RCC 7860 (cell line): ENCODE data around the gene SLC35C1.
A peak's percentile ranks its signal among the peaks of the same experiment; 100 is the strongest.
"Not testable (repeated sequence)": the region's sequence is repeated elsewhere in the genome, so short reads cannot be mapped to it uniquely, and the experiment has no call there.

Source experiments
- DNase-seq: peaks from one replicate; pipeline ENCODE4 v3.0.0-alpha.2; 2015; ENCODE audit warnings: low spot score
- FAIRE-seq: peaks from 2 replicates; lab custom pipeline; 2012; peaks lifted over from hg19 to GRCh38; lab: Jason Lieb, UNC

SLC35C1 gene

GRCh38 chr11:45809456-45810395 is 4.8 kb downstream of the SLC35C1 start:
- FAIRE-seq (no peak), DNase-seq (no peak)

DNA sequence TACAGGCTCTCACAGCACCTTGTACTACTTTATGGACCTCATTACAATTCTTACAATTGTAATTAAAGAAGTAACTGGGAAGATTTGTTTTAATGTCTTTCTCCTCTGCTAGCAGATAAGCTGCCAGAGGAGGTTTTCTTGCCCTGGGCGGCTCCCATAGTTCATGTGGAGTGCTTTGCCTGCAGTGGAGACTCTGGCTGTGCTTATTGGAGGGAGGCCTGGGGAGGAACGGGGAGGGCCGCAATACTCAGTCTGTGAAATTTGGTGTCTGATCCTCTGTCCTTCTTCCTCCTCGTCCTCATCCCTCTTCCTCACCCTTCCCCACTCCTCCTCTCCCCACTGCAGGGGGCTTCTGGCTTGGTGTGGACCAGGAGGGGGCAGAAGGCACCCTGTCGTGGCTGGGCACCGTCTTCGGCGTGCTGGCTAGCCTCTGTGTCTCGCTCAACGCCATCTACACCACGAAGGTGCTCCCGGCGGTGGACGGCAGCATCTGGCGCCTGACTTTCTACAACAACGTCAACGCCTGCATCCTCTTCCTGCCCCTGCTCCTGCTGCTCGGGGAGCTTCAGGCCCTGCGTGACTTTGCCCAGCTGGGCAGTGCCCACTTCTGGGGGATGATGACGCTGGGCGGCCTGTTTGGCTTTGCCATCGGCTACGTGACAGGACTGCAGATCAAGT is 5.6 kb downstream of the SLC35C1 start:
- FAIRE-seq = no peak
- no peak for DNase-seq

- no peak for FAIRE-seq
- no peak for DNase-seq
These were observed 6.1 kb downstream of the SLC35C1 start for GRCh38 chr11:45811109-45811435.

GRCh38 chr11:45811571-45812290 is 6.8 kb downstream of the SLC35C1 start:
- DNase-seq (no peak), FAIRE-seq (no peak)

- DNase-seq (no peak), FAIRE-seq (no peak)
These were observed 7.9 kb downstream of the SLC35C1 start for GRCh38 chr11:45812581-45813548.

- FAIRE-seq (no peak), DNase-seq (peak; percentile 20)
These were observed 10.8 kb downstream of the SLC35C1 start for GRCh38 chr11:45815747-45816146.

DNA sequence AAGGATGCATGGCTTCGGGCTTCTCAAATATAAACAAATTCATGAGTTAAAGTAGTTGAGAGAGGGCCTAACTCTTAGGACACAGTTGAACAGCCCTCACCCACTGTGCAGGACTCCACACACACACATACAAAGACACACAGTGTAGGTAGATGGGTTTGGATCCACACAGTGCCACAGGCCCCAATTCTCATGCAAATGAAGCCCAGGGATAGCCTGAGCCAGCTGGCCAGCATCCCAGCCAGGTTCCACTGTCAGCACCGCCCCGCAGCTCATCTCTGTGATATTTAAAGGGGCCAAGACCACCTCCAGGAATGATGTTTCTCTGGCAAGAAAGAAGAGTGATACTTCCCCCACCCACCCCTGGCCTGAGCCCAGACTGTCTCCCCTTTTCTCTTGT is 11.7 kb downstream of the SLC35C1 start:
- DNase-seq = no peak
- FAIRE-seq = no peak

- no peak for DNase-seq
- FAIRE-seq = no peak
These were observed 12.2 kb downstream of the SLC35C1 start for GRCh38 chr11:45817191-45817590.

- FAIRE-seq = no peak
- no peak for DNase-seq
These were observed 14.1 kb downstream of the SLC35C1 start for GRCh38 chr11:45818961-45819605.

DNA sequence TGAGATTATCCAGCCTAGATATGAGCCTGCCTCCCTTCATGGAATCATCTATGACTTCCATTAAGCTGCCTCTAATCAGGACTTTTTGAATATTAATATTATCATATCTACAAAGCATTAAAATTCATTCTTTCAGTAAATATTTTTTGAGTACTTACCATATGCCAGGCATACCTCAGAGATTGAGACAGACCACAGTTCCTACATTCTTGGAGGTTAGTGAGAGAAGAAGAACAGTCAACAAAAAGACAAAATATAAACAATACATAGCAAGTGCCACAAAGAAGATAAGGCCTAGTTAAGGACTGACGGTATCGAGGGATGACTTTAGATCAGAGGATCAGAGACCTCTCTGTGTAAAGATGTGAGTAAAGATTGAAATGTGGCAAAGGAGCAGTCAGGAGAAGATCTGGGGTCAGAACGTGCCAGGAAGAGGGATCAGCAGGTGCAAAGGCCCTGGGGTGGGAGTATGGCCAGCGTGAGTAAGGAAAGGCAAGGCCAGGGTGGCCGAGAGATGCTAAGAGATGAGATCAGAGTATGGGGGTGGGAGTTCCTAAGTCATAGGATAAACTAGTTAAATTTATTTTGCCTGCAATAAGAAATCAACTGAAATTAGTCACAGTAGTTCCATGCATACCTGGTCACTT is 15.4 kb downstream of the SLC35C1 start:
- FAIRE-seq (no peak), DNase-seq (no peak)

DNA sequence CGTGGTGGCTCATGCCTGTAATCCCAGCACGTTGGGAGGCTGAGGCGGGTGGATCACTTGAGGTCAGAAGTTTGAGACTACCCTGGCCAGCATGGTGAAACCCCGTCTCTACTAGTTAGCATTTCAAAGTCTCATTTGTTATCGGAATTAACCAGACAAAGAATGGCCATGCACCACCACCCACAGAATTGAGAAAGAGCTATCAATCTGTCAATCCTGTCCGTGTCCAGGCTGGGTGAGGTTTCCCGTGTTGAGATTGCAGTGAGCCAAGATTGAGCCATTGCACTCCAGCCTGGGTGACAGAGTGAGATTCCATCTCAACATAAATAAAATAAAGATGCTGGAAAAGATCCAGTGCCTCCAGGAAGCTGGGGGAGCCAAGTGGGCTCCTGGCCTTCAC is 21.5 kb downstream of the SLC35C1 start:
- peak; percentile 99 for FAIRE-seq
- DNase-seq = not testable (repeated sequence)

DNA sequence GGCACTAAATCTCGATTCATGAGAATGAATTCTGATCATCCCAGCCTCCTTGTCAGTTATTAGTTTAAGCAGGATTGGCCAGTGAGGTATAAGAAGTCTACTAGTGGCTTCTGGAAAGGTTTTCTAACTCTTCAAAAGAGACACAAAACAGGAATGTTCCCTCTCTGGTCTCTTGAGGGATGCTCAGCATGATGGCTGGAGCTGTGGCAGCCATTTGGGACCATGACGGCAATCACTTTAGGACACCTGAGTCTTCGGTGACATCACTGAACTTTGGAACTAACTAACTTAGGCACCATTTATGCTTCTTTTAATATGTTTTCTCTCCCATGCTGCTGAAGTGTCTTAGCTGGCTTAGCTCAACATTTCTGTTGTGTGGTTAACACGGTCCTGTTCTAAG is 22.2 kb downstream of the SLC35C1 start:
- no peak for FAIRE-seq
- DNase-seq = no peak

DNA sequence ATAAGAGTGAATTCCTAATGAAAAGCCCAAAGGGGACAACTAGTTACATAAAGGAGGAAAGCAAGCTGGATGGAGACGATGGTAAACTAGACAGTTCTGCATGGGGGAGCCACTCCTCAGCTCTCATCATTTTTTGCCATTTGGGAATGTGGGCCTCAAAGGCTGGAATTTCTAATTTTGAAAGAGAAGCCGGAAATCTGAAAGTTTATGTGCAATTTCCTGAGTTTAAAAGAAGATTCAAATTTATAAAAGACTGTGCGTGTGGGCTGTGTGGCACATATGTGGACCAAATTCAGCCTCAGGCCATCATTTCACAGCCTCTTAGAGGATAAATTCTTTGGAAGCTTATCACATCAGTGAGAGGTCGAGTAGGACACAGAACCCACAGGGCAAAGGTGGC is 24.0 kb downstream of the SLC35C1 start:
- FAIRE-seq = no peak

GRCh38 chr11:45830596-45830995 is 25.6 kb downstream of the SLC35C1 start:
- DNase-seq (no peak), FAIRE-seq (no peak)

More for the DNA sequence above, 24.0 kb downstream of the SLC35C1 start:
- no peak for DNase-seq

- DNase-seq (no peak), FAIRE-seq (no peak)
These were observed 28.0 kb downstream of the SLC35C1 start for GRCh38 chr11:45832811-45833441.

GRCh38 chr11:45833761-45834160 is 28.8 kb downstream of the SLC35C1 start:
- DNase-seq (no peak), FAIRE-seq (no peak)

DNA sequence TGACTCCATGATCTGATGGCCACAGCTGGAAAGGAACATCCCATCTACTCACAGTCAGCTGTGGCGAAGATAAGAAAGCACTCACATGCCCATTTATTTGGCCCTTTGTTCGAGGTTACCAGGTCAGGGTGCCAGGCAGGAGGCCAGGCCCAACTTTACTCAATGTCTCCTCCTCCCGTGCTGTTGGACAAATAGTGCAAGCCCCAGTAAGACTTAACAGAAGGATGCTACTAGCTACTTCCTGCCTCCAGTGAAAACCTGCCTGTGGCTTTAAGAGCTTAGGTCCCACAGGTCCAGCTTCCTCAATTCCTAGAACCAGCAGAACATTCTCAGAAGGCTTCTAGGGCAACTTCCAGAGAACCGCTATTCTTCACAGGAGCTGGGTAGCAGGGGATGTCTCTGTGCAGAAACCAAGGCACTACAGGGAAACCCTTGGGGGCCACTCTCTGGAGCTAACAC is 29.4 kb downstream of the SLC35C1 start:
- no peak for FAIRE-seq

GRCh38 chr11:45839204-45839603 is 34.3 kb downstream of the SLC35C1 start:
- DNase-seq (no peak), FAIRE-seq (no peak)

More for the DNA sequence above, 29.4 kb downstream of the SLC35C1 start:
- DNase-seq = no peak

DNA sequence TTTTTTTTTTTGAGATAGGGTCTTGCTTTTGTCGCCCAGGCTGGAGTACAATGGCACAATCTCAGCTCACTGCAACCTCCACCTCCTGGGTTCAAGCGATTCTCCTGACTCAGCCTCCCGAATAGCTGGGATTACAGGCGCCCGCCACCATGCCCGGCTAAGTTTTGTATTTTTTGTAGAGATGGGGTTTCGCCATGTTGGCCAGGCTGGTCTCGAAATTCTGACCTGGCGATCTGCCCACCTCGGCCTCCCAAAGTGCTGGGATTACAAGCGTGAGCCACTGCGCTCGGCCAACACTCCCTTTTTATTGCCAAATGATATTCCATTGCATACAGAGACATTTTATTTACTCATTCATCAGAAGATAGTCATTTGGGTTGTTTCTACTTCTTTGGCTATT is 35.3 kb downstream of the SLC35C1 start:
- FAIRE-seq = not testable (repeated sequence)

More for the DNA sequence above, 35.3 kb downstream of the SLC35C1 start:
- DNase-seq = not testable (repeated sequence)
